HG03025 (cell line): ENCODE results near the gene MFSD11.
"Not testable (repeated sequence)": the region's sequence is repeated elsewhere in the genome, so short reads cannot be mapped to it uniquely, and the experiment has no call there.

Source experiments
- ATAC-seq: cut with Tn5 transposase; IDR thresholded peaks from one replicate; pipeline ENCODE4 v1.9.1; 2021; ENCODE audit warnings: mild to moderate bottlenecking, moderate library complexity; ENCODE audit not compliant: unreplicated experiment, low FRiP score

MFSD11 gene

DNA sequence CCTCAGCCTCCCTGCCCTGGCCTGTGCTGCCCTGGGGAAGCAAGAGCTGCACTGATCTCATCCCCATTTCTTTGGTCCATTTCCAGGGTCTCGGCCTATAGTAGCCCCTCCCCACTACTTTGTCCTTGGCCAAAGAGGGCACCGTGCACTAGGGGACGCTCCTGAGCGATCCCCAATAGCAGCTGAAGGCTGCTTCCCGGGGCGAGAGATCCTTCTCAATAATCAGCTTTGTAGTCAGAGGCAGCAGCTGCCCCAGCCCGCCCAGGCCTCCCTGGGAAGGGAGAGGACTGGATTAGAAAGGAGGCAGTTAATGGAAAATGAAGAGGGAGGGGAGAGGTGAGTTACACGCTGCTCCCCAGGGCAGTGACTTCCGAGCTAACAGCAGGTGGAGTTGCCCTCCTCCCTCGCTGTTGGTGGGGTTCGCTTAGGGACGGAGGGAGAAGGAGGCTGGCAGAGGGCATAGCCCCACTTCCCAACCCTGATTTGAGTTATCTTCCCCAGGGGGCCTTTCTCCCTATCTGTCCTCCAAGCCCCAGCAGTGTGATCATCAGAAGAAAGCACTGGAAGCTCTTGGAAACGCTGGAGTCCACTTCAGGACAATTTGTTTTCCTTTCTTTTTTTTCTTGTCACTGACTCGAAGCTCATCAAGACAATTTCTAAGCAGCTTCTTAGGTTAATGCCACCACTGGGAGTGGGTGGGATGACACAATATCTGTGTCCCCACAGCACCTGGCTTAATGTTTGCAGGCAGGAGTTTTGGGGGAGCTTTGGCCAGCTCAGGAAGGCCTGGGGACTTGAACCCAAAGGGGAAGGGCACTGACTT, 29.7 kb upstream of the MFSD11 start:
- no peak for ATAC-seq

DNA sequence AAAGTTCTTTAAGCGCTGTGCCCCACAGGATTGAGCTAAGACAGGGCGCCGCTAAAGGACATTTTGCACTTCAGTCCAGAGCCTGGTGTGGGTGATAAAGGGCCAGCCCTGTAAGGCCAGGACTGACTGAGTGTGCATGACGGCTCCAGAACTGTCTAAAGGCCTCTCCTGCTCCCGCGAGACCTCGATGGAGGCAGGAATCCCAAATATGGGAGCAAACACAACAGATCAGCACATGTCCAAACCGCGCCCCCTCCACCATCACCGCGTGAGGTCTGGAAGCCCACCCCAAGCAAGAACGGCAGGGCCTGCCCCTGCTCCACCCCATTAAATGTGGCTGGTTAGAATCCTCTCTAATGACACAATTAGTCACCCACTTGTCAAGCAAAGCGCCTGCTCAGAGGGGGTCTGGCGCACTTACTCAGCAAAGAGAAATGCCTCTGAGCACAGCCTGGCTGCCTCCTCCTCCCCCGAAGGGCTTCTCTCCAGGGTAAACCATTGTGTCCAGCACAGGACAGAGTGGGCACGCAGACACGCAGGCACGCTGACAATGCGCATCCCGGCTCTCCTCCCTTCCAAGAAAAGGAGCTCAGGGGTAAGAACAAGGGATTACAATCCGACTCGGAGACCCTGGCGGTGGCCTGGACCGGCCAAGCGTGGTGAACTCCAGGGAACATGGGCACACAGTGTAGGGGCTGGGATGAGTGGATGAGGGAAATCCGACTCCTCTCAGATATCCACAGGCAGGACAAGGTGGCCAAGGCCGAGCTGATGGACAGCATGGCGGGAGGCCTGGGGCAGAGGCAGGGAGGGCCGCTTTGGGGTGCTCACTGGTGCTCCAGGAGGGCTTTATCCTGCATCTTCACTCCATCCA, 28.6 kb upstream of the MFSD11 start:
- no peak for ATAC-seq

DNA sequence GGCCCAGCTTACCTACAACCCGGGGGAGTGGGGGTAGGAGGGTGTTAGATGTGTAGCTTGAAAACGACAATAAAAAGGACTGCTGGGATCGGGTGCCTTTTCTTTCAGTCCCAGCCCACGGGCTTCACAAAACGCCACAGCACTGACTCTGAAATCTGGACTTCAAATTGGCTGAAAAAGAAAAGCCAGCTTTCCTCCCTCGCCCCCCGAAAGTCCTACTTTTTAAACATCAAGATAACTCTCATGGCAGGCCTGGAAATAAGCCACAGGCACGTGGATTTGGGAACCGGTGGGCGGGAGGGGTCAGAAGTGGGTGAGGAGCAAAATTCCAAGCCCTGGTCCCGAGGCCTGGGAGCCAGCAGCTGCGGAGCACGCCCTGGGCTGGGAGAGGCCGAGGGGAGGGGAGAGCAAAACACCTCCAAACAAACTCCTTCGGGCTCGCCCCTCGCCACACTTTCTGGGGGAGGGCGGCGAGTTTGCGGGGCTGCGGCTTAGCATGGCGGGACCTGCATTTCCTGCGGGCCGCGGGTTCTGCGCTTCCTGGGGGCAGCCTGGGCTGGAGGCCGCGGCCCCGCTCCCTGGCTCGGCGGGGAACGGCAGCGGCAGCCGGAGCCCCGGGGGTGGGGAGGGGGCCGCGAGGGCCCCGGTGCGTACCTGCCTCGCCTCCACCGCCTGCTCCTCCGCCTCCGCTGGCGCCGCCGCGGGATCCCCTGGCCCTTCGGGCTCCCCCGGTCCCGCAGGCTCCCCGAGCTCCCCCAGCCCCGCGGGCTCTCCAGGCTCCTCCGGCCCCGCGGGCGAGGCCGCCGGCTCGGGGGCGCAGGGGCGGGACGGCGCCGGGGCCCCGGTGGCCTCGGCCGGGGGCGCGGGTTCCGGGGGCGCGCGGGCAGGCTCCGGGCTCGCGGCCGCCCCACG, 27.7 kb upstream of the MFSD11 start:
- not testable (repeated sequence) for ATAC-seq

DNA sequence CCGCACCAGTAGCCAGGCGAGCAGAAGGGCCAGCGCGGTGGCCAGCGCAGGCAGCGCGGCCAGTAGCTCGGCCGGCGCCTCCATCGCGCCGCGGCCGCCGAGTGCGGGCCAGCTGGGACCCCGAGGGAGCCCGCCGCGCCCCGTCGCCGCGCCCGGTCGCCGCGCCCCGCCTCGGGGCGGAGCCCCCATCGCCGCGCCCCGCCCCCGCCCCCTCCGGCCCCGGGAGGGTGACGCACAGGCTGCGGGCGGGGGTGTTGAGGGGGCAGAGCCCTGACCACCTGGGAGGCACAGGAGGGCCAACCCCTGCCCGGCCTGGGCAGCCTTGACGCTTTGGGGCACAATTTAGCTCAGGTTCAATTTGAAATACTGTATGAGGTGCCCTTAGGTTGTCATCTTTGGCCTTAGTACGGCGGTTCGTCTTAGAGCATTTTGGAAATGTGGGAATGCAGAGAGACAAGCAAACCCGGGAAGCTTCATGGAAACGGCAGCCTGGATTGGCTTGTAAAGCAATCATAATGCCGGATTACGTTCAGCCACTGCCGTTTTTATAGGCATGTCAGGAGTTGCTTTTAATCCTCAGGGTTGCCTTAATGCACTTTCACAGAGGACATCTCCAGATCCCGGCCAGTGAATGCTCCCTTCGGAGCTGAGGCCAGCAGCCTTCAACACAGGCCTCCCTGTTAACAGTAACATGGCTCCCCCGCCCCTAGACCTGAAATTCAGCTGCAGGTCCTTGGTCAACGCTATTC, 26.9 kb upstream of the MFSD11 start, which contains the start of gene MXRA7:
TSS of gene MXRA7 (minus strand) at position 103 of the 749 bp plus-strand sequence. CDS start at position 84, 19 bp downstream.
- ATAC-seq: no peak

DNA sequence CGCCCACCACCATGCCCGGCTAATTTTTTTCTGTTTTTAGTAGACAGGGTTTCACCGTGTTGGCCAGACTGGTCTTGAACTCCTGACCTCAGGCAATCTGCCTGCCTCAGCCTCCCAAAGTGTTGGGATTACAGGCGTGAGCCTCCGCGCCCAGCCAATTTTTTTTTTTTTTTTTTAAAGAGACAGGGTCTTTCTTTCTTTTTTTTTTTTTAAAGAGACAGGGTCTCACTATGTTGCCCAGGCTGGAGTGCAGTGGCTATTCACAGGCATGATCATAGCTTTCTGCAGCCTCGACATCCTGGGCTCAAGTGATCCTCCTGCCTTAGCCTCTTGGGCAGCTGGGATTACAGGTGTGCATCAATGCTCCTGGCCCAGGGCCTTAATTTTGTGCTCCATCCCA, 25.6 kb upstream of the MFSD11 start:
- not testable (repeated sequence) for ATAC-seq

GRCh38 chr17:76713765-76714164, 24.2 kb upstream of the MFSD11 start:
- ATAC-seq: no peak

DNA sequence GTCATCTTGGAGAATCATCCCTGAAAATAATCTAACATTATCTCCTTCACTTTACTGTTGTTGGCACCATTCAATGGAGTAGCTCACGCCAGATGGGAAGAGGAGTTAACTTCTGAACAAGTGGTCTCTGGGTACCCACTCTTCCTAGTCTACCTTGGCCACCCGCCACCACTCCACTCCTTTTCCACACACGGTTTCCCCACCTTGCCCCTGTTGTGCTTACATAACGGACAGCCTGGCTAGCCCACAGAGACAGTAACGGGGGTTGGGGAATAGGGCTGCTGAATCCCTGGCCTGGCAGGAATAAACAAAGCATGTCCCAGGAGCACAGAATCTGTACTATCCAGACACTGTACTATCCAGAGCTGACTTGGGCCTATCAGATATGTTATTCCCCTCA, 23.6 kb upstream of the MFSD11 start:
- ATAC-seq: no peak

DNA sequence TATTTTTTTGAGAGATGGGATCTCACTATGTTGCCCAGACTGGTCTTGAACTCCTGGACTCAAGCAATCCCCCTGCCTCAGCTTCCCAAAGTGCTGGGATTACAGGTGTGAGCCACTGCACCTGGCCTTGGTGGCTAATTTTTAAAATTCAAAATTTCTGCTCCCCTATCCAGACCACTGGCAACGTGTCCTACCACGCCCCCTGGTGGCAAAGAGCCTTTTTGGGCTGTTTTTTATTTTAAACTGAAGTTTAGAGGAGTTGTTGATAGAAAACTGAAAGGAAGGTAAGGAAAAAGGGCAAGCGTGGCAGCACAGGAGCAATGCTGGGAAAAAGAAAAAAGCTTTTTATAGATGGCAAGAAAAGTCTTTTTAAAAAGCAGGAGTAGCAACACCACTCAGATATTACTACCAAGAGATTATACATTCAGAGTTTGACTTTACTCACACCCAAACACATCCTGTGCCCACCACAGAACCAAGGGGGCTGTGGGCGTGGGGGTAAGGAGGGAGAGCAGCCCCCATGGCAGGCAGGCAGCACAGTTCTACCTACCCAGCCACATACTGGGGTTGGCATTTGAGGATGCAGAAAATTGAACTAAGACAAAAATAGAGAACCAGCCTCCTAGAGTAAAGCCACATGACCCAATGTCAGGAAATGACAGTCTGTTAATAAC, 23.0 kb upstream of the MFSD11 start:
- ATAC-seq: no peak

- ATAC-seq: no peak
Observed at GRCh38 chr17:76715496-76715830, 22.5 kb upstream of the MFSD11 start.

- ATAC-seq: no peak
Observed at GRCh38 chr17:76716146-76716838, 21.6 kb upstream of the MFSD11 start.

- no peak for ATAC-seq
Observed at GRCh38 chr17:76716839-76717215, 21.1 kb upstream of the MFSD11 start.

- ATAC-seq: no peak
Observed at GRCh38 chr17:76718516-76718915, 19.4 kb upstream of the MFSD11 start.

- ATAC-seq: no peak
Observed at GRCh38 chr17:76720211-76720610, 17.7 kb upstream of the MFSD11 start.

- ATAC-seq: no peak
Observed at GRCh38 chr17:76720941-76721340, 17.0 kb upstream of the MFSD11 start.

GRCh38 chr17:76721463-76721862, 16.5 kb upstream of the MFSD11 start:
- no peak for ATAC-seq

- no peak for ATAC-seq
Observed at GRCh38 chr17:76722279-76722678, 15.6 kb upstream of the MFSD11 start.

DNA sequence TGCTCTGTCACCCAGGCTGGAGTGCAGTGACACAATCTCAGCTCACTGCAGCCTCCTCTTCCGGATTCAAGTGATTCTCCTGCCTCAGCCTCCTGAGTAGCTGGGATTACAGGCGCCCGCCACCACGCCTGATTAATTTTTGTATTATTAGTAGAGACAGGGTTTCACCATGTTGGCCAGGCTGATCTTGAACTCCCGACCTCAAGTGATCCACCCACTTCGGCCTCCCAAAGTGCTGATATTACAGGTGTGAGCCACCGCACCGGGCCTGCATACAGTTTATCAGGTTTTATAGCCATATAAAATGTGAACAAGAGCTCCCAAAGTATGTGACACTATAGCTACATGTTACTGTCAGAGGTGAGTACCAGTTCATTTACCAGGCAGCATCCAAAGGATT, 14.9 kb upstream of the MFSD11 start:
- ATAC-seq: not testable (repeated sequence)

GRCh38 chr17:76723812-76724211, 14.1 kb upstream of the MFSD11 start:
- ATAC-seq: no peak
